Activated CD4-positive, alpha-beta T cell treated with anti-CD3 and anti-CD28 coated beads, Interleukin-2, amount 50 U/mL, for 4 hours (primary cell): ENCODE data around the gene PPP6R3.

Experiments
- DNase-seq, 2 experiments: peaks; one replicate each; pipeline ENCODE4 v3.0.0-alpha.2; 2020

Gene PPP6R3

GRCh38 chr11:68657021-68657780, 196.6 kb downstream of the PPP6R3 start:
- DNase-seq, result no peak

GRCh38 chr11:68658097-68658496, 197.5 kb downstream of the PPP6R3 start:
- DNase-seq, result no peak

DNA sequence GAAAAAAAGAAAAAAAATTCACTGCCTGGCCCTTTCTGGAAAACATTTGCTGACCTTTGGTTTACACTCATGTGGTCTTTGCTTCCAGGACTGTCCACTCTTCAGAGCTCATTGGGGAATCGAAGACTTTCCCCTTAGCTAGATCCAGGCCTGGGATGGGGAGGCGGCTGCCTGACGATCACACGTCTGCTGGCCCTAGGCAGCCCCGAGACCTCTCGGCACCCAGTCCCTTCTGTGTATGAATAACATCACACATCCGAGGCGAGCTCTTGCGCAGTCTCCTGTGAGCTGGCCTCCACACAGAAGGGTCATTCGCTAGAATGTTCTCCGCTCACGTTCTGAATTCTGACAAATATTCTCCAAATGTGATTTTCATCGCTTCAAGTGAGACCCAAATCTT, 198.1 kb downstream of the PPP6R3 start:
- no peak for DNase-seq

DNA sequence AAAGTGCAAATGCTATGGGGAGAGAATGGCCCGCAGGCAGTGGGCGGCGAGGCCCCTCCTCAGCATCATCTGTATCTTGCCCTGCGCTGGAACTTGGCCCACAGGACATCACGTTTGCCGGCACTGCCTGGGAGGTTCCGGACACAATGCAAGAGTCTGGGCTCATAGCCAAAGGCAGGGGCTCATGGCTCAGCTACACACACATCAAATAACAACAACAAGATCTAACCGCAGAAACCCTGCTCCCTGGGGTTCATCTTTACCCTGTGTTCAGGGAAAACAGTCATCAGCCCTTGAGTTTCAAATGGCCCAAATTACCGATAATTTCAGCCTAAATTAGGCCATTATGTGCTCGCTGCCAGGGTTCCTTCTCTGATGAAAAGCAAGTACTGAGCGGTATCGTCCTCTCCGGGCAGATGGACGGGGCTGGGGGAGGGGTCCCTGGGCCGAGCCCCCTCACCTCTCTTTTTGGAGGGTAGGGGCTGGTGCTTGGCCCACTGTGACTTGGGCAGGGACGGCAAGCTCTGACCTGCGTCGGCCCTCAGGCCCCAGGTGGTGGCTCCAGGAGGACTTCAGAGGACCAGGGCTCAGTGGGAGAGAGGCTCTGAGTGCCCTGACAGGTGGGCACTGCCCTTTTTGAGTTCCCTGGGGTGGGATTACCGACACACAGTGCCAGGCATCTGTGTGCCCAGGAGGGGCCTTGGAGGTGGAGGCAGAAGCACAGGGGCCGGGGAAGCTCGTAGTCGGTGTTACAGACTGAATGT, 198.8 kb downstream of the PPP6R3 start:
- no peak for DNase-seq

GRCh38 chr11:68660066-68660810, 199.7 kb downstream of the PPP6R3 start:
- no peak for DNase-seq

DNA sequence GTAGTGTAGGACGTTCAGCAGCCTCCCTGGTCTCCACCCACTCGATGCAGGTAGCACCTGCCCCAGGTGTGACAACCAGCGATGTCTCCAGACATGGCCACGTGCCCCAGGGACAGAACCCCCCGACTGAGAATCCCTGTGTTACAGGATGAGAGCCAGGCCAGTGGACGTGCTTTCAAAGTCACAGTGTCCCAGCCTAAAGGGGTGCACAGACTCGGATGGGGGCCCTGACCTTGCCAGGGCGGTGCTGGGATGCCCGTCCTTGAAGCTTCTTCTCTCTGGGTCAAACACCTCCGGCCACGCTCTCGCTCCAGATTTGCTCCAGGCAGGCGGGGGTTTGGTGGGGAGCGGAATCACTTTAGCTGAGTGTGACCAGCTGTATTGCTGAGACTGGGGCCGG, 200.5 kb downstream of the PPP6R3 start:
- no peak for DNase-seq

GRCh38 chr11:68661697-68662603, 201.4 kb downstream of the PPP6R3 start:
- DNase-seq, result no peak

DNA sequence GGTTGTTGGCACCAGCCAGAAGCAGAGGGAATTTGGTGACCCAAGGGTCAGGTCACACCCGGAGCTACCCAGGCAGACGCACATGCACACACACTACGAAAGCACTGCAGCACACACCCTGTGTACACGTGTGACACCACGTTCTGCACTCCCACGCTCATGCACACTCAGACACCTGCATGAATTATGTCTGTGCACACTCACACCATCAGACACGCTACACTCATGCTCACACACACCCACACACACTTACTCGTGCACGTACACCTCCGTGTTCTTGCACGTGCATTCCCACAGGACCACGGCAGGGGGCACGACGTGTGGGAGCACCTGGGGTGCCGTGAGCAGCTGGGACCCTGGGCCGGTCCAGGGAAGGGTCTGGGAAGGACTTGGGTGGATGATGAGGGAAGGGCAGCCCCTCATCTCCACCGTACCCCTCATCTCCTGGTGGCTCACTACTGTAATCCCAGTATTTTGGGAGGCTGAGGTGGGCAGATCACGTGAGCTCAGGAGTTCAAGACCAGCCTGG, 203.0 kb downstream of the PPP6R3 start:
- no peak for DNase-seq

- no peak for DNase-seq
These were observed 203.6 kb downstream of the PPP6R3 start for GRCh38 chr11:68664141-68664540.

DNA sequence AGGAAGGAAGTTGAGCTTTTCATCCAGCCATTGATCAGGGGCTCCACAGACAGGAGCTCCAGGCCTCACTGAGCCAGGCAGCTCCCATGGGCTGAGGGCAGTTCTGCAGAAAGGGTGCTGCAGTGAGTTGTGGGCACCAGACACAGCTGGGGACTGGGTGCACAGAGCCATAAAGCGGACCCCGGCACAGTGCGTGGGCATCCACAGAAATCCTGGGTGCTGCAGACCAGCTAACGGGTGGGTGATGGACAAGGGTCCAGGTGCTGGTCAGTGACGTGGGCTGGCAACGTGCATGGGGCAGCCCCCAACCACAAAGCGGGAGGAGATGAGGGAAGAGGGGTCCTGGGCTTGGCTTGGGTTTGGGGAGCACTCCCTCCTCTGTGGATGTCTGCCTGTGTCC, 204.4 kb downstream of the PPP6R3 start:
- DNase-seq, result no peak
